CD4-positive, alpha-beta T cell (primary cell): ENCODE data around the gene NTMT2. TPM values are rescaled to one million over a fixed set of nuclear protein-coding genes. Genes with fewer than 3 reads are reported as not detected.

Experiments used
- ATAC-seq: fragments of 200-7000 bp; cut with Tn5 transposase; one replicate; pipeline ENCODE4 v1.10.0; 2022; ENCODE audit warnings: mild to moderate bottlenecking; ENCODE audit not compliant: poor library complexity
- CTCF ChIA-PET: fragments of 350-600 bp; sonication (Branson Sonifier 250); formaldehyde crosslinking; loops from one replicate; lab custom pipeline; 2021; ENCODE audit warnings: antibody characterized with exemption, inconsistent platforms; lab: Charles Lee
- POLR2A ChIA-PET: fragments of 350-600 bp; sonication (Branson Sonifier 250); formaldehyde crosslinking; loops from one replicate; lab custom pipeline; 2021; ENCODE audit warnings: antibody characterized with exemption, inconsistent platforms; lab: Charles Lee
- DNase-seq, 14 experiments: peaks; one replicate each; pipeline ENCODE4 v3.0.0-alpha.2; 2013 to 2020; ENCODE audit warnings: mixed read lengths in 2 of 14
- H3K27ac ChIP-seq, 2 donors: one replicate each; pipeline versions ENCODE4 v1.5.1 to v1.7.0; 2013; ENCODE audit warnings: low read length in 2 of 2, low read depth in 1 of 2, mild to moderate bottlenecking in 1 of 2
- H3K27me3 ChIP-seq, 2 experiments: 1 replicate in 1 of 2; 2 replicates in 1 of 2; pipeline versions ENCODE4 v1.6.1 to v1.7.0; 2013; ENCODE audit warnings: low read length in 2 of 2, control low read depth in 1 of 2, mild to moderate bottlenecking in 1 of 2, moderate library complexity in 1 of 2; ENCODE audit not compliant: insufficient read depth in 2 of 2, control insufficient read depth in 1 of 2
- H3K36me3 ChIP-seq: one replicate; pipeline ENCODE4 v1.6.1; 2013; ENCODE audit warnings: low read length, control low read depth; ENCODE audit not compliant: insufficient read depth
- H3K4me1 ChIP-seq: one replicate; pipeline ENCODE4 v1.6.1; 2013; ENCODE audit warnings: low read length, control low read depth; ENCODE audit not compliant: insufficient read depth
- H3K4me3 ChIP-seq: one replicate; pipeline ENCODE4 v1.5.1; 2013; ENCODE audit warnings: mild to moderate bottlenecking, low read length, moderate library complexity
- H3K9me3 ChIP-seq, 2 experiments: 1 replicate in 1 of 2; 2 replicates in 1 of 2; pipeline versions ENCODE4 v1.6.1 to v1.7.0; 2013; ENCODE audit warnings: low read length in 2 of 2, mild to moderate bottlenecking in 2 of 2, control low read depth in 1 of 2, moderate library complexity in 1 of 2; ENCODE audit not compliant: control insufficient read depth in 1 of 2, insufficient read depth in 1 of 2
- H3K27ac Mint-ChIP-seq: one replicate; pipeline ENCODE4 v1.8.0; 2020; ENCODE audit warnings: mixed read lengths
- H3K27me3 Mint-ChIP-seq: one replicate; pipeline ENCODE4 v1.8.0; 2021; ENCODE audit warnings: mixed read lengths
- H3K36me3 Mint-ChIP-seq: one replicate; pipeline ENCODE4 v1.8.0; 2021; ENCODE audit warnings: low read depth, mixed read lengths
- H3K4me1 Mint-ChIP-seq: one replicate; pipeline ENCODE4 v1.8.0; 2021; ENCODE audit warnings: low read depth, mixed read lengths
- H3K4me3 Mint-ChIP-seq: one replicate; pipeline ENCODE4 v1.8.0; 2020; ENCODE audit warnings: mild to moderate bottlenecking, mixed read lengths
- H3K9me3 Mint-ChIP-seq: one replicate; pipeline ENCODE4 v1.8.0; 2020; ENCODE audit warnings: mixed read lengths
- CTCF ChIP-seq: fragments of 200-600 bp; IDR thresholded peaks from one replicate; pipeline ENCODE4 v1.8.0; 2022; ENCODE audit warnings: antibody characterized with exemption, mild to moderate bottlenecking
- intact Hi-C, 2 experiments: fragments of 100-400 bp; cut with DNase I in 1 of 2; cut with micrococcal nuclease in 1 of 2; formaldehyde crosslinking; loops; one replicate each; pipeline versions ENCODE4 v1.15.1 to v1.9.0; 2023 to 2025; cut with DNase I, micrococcal nuclease
- microRNA-seq: library from miRNA; unstranded; fragments of <30 nt; microRNA quantifications from one replicate; pipeline ENCODE4 v1.2.0, GENCODE V29; 2021; ENCODE audit warnings: borderline microRNAs expressed, borderline replicate concordance
- total RNA-seq, 174 experiments: library from RNA in 2 of 174; stranded (reverse) in 2 of 174; gene quantifications; one replicate each; pipeline ENCODE4 v1.2.3 and lab custom pipeline; 2021 to 2026

Gene NTMT2
- total RNA-seq, 2 experiments from 2014 or later = not detected

- Mint-ChIP-seq H3K27me3 (peaks cover 43% of the 10 kb centered on the region), H3K9me3 (no peaks in the 10 kb centered on the region), H3K27ac (no peak overlapping the region), H3K36me3 (no peaks in the 10 kb centered on the region), H3K4me3 (no peak overlapping the region), H3K4me1 (no peaks in the 10 kb centered on the region)
- H3K4me3 ChIP-seq = no peak overlapping the region
- ChIA-PET POLR2A (no interaction called here), CTCF (no interaction called here)
- no peak overlapping the region for H3K27ac ChIP-seq
- intact Hi-C loops = no loop called here
- no peaks in the 10 kb centered on the region for H3K4me1 ChIP-seq
- no peaks in the 10 kb centered on the region for H3K9me3 ChIP-seq
- H3K36me3 ChIP-seq = no peaks in the 10 kb centered on the region
- DNase-seq (no peak), ATAC-seq (no peak)
- TF ChIP-seq CTCF = no peak
- peaks cover 20 to 22% of the 10 kb centered on the region in 2 experiments for H3K27me3 ChIP-seq
These were observed 69.5 kb downstream of the NTMT2 start for GRCh38 chr1:170215072-170215885.

- no peak for TF ChIP-seq CTCF
- Mint-ChIP-seq H3K9me3 (no peaks in the 10 kb centered on the region), H3K27me3 (peaks cover 29% of the 10 kb centered on the region), H3K27ac (no peak overlapping the region), H3K36me3 (no peaks in the 10 kb centered on the region), H3K4me3 (no peak overlapping the region), H3K4me1 (no peaks in the 10 kb centered on the region)
- intact Hi-C loops = no loop called here
- no peak for ATAC-seq
- Histone ChIP-seq H3K27me3 (peaks cover 16 to 19% of the 10 kb centered on the region in 2 experiments), H3K9me3 (no peaks in the 10 kb centered on the region), H3K4me3 (no peak overlapping the region), H3K27ac (no peak overlapping the region), H3K4me1 (no peaks in the 10 kb centered on the region), H3K36me3 (no peaks in the 10 kb centered on the region)
- ChIA-PET POLR2A (no interaction called here), CTCF (no interaction called here)
- DNase-seq = no peak
These were observed 71.9 kb downstream of the NTMT2 start for GRCh38 chr1:170217517-170218256.

GRCh38 chr1:170218257-170218650, 72.5 kb downstream of the NTMT2 start:
- Mint-ChIP-seq H3K4me3 (no peak overlapping the region), H3K27me3 (peaks cover 28% of the 10 kb centered on the region), H3K27ac (no peak overlapping the region), H3K9me3 (no peaks in the 10 kb centered on the region), H3K4me1 (no peaks in the 10 kb centered on the region), H3K36me3 (no peaks in the 10 kb centered on the region)
- intact Hi-C loops = no loop called here
- no peak for DNase-seq
- ATAC-seq = no peak
- H3K4me3 ChIP-seq = no peak overlapping the region
- POLR2A ChIA-PET = no interaction called here
- H3K27ac ChIP-seq = no peak overlapping the region
- peaks cover 11 to 19% of the 10 kb centered on the region in 2 experiments for H3K27me3 ChIP-seq
- TF ChIP-seq CTCF = no peak
- no peaks in the 10 kb centered on the region for H3K4me1 ChIP-seq
- H3K36me3 ChIP-seq = no peaks in the 10 kb centered on the region
- no peaks in the 10 kb centered on the region for H3K9me3 ChIP-seq
- CTCF ChIA-PET = no interaction called here

Small RNAs within 50 kb of the gene (microRNA-seq; reads per million reads assigned to microRNA genes)
- not detected for gene MIR3119-1
- gene MIR3119-2 = not detected

Other genes starting within 250 kb of the NTMT2 start
- gene KIFAP3, start 71.3 kb upstream of the NTMT2 start, total RNA-seq = 10 to 100 TPM; 12.1 to 12.6 TPM